GM21360 (cell line): ENCODE results near the gene NRP1.

Source experiments
- ATAC-seq: cut with Tn5 transposase; IDR thresholded peaks from one replicate; pipeline ENCODE4 v1.9.1; 2021; ENCODE audit warnings: mild to moderate bottlenecking, moderate library complexity; ENCODE audit not compliant: unreplicated experiment

The NRP1 gene

DNA sequence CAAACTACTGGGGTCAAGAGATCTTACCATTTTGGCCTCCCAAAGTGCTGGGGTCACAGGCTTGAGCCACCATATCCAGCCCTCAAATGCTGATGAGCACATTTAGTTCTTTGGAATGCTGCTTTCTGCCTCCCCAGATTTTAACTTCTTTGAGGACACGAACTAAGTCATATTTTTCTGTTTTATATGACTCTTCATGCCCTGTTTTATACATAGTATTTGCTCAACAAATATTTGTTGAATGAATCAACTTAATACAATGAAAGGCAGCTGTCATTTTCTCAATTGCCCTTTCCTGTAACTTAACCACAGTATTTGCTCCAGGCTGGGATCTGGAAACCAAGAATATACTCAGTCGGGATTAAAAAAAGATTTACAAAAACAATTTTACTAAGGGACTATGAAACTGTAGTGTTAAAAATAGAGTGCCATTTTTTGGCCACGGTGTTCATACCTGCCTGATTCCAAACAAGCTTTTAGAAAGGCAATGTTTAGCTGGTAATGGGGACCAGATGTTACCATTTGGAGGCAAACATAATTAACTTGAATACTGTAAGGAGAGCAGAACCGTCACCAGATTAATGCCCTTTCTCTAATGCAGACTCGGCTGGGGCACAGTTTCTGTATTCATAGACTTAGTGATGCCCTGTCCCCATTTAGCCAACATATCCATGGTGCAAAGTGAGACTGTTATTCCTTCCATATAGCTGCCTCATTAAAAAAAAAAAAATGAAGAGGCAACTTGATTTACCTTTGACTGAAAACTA, 117.6 kb downstream of the NRP1 start:
- no peak for ATAC-seq

DNA sequence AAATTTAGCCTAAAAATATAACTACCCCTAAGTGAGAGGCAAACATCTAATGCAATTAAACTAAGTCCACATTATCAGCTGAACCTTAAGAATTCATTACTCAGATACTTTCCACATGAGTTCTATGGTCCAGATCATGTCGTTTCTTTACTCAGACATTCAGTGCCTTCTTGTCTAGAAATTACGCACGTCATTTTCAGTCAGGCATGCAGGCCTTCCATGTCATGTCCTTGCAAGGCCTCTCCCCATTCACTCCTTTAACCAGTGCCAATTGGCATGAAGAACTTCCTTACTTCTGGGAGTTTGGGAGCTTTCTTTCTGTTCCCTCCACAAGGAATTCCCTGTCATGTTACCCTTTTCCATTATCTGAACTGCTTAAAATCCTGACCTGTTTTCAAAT, 118.8 kb downstream of the NRP1 start:
- no peak for ATAC-seq

GRCh38 chr10:33215154-33215553, 119.3 kb downstream of the NRP1 start:
- ATAC-seq = no peak

DNA sequence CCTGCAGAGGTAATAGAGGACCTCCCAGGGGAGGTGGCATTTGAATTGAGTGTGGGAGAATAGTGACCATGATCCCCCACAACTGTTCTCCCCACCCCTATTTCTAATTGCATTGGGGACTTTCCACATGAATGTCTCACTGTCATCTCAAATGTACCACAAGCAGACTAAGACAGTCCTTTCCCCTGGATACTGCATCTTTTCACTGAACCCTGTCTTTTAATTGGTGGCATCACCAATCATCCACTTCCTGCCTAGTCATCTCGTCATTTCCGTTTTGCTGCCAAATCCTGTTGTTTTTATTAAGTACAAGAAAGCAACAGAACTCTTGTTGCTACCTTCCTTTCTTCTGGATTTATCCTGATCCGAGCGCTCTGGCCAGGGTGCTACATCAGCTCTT, 120.3 kb downstream of the NRP1 start:
- ATAC-seq = no peak

- no peak for ATAC-seq
These were observed 122.3 kb downstream of the NRP1 start for GRCh38 chr10:33212061-33212748.

GRCh38 chr10:33211106-33211878, 123.2 kb downstream of the NRP1 start:
- no peak for ATAC-seq

DNA sequence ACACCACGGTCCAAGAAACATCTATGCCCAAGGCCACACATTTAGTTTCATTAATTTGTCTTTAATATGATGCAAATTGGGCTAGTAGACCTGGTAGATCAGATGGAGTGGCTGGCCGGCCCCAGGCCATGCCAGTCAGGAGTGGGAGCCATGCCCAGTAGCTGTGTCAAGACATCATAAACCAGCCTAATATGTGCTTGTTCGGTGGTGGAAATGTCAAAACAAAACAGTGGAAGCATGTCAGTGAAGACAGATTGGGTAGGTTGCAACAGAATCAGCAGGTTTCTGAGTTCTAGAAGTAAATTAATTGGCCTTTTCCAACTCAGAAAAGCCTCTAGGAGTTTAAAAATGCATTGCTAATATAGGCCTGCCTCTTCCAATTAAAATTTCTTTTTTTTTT, 124.7 kb downstream of the NRP1 start:
- no peak for ATAC-seq

- ATAC-seq = no peak
These were observed 126.3 kb downstream of the NRP1 start for GRCh38 chr10:33208166-33208565.

DNA sequence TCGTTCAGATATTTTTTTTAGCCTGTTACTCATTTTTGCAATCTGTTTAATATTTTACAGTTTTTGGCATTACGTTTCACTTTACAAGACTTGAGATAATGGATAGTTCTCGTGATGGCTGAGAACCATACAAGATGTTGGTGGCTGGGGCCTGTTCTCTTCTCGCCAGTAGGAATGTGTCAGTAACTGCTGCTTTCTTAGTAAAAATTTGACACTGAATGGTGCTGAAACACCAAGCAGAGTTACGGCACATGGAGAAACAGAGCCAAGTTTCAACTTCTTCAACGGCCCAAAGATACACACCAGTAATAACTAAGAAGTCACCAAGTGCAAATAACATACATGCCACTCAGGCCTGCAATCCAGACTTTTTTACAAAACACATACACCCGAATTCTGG, 130.4 kb downstream of the NRP1 start:
- no peak for ATAC-seq

DNA sequence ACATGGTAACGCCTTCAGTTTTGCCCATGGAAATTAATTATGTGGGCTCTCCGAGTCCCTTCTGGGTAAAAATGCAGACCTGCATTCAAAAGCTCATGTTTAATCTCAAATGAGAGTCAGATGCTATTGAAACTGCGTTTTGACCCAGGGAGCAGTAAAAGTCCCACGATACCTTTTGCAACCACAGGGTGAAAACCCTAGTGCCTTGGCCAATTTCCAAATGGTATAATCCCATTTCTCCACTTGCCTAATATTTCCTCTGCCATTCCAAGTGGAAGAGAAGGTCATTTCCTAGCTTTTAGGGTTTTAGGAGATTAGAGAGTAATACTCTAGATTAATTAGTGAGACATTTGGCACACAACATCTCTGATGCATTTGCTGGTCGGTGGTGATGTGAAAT, 132.5 kb downstream of the NRP1 start:
- no peak for ATAC-seq

GRCh38 chr10:33201056-33201780, 133.2 kb downstream of the NRP1 start:
- ATAC-seq = no peak

DNA sequence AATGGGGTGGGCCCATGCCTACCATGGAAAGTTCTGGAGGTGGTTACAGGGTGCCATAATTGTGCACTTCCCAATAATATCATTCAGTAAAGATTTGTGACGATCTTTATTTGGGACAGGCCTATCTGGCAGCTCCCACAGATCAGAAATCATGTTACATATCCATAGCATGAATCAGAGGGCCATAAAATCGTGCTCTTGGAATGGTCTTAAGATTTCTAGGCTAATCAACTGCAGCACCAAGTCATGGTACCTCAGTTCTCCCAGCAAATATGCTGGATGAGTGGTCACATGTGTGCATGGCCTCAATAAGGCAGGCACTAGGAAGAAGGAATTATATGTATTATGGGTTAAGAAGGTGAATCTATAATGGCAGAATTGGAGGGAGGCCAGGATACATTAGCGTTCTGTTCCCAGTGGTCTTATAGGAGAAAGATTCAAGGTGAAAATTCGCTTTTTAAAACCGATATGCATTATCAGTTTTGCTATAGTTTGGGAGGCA, 134.7 kb downstream of the NRP1 start:
- ATAC-seq = no peak

DNA sequence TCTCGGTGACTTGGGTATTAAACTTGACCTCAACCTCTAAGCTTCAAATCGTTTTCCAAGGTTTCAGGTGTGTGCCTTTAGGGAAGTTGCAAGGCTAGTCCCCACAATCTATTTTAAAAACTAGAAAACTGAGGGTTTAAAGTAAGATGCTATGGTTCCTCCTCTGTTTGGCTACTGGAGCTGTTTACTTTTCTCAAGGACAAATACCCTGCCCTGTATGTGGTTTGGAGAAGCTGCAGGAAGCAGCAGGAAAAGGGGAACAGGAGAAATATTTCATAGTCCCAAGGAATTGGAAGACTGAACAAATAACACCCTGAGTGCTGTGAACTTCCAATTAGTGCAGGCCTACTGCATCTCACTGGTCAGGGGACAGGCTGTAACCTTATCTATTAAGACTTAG, 135.9 kb downstream of the NRP1 start:
- no peak for ATAC-seq

DNA sequence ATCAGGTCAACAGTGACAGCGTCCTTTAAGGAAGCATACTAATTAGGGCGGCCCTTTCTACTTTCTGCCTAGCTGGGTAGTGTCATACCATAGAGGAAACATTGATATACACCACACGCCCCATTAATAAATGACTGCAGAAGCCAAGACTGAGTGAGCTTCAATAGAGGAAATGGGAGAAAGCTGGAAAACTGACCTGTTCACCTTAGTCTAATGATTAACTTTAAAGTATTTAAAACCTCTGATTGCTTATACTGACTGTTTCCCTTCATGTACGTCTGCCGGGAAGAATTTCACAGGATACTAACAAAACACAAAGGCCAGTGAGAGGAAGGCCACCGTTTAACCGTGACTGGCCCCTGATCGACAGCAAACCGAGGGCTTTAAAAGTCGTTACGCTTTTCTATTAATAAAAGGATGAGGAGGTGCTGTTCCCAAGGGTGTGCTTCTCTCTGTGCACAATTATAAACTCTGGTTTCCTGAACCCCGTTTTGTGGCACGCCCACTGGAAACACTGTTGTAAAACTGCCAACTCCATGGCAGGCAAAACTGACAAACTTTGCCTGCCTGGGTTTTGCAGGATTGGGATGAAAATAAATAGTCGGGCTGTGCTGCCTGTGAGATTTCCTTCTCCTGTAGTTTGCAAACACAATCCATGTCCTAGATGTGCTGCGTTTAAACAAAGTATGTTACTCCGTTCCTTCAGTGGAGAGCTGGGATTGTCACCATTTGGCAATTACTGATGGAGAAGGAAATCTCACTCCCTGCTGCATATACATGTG, 137.6 kb downstream of the NRP1 start:
- ATAC-seq = no peak

GRCh38 chr10:33196377-33196706, 138.1 kb downstream of the NRP1 start:
- ATAC-seq = no peak

DNA sequence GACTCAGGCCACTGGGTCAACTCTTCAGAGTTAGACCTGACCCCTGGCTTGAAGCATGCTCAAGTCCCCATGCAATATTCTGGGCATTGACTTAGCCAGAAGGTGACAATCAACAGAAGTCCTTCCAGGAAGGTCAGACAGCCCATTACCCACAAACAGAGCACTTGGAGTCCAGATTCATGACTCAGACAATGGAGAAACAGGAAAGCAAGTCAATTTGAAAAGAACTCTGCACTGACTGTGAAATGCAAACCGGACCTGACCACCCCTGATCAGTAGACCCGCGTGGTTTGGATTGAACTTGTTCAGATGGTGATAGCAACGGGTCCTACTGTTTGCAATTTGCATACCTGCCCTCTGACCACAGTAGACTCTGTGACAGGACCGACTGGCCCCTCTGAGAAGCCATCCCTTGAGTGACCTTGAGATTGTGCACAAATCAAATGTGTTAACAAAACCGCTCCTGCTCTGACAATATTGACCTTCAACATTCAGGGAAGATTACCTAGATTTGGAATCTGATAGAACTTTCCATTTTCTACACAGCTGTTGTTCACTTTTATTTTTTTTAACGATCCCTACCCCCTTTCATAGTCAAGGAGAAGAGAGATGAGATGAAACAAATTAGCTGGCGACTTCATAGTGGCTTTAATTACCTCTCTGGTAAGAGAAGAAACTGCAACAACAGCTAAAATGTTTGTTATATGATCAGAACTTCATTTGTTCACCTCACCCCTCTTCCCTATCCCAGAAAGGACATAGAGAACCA, 138.7 kb downstream of the NRP1 start:
- ATAC-seq = no peak

- ATAC-seq = no peak
These were observed 140.6 kb downstream of the NRP1 start for GRCh38 chr10:33193701-33194521.

DNA sequence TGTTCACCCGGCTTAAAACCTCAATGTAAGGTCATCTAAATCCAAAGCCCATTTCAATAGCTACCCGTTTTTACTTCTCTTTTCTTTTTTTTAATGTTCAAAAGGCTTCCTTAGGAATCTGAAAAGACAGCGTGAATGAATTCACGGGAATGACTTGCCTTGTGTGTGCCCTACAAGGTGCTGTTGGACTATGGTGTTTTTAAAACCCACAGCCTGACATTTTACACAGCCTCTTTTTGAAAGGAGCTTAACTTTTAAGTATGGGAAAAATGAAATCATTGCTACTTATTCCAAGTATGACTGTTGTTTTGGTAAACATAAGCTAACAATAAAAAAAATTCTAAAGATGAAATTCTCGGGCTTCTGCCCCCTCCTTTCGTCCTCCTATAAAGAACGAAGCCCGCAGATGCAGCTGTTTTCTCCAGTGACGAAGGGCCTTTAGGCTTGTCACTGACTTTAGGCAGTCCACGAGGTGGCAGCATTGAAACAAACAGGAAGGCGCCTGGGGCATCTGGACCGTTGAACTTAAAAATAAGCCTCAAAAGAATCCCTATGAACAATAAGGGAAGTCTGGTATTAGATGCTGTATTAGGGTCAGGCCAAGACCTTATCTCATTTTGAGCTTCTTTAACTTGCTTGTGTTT, 141.3 kb downstream of the NRP1 start:
- ATAC-seq = peak; percentile 83
